Keratinocyte (primary cell): ENCODE results near the gene BLCAP.

Experiments
- EZH2 ChIP-seq: IDR thresholded peaks from one replicate; pipeline ENCODE4 v1.6.1; 2012; ENCODE audit warnings: inconsistent platforms, mild to moderate bottlenecking, low read length, moderate library complexity
- TF ChIP-seq, protein P1 (sequence below), 3 experiments: IDR thresholded peaks in 1 of 3; conservative IDR thresholded peaks in 1 of 3; optimal IDR thresholded peaks in 1 of 3; 2 replicates in 2 of 3; 3 replicates in 1 of 3; pipeline versions ENCODE3 to v1.5.1; 2011; ENCODE audit warnings: low read length in 3 of 3, mild to moderate bottlenecking in 3 of 3, moderate library complexity in 2 of 3, control low read depth in 1 of 3, inconsistent platforms in 1 of 3; ENCODE audit not compliant: insufficient read depth in 2 of 3; ENCODE audit errors: extremely low read depth in 1 of 3

GRCh38 chr20:37530696-37531095 is 3.0 kb upstream of the BLCAP start:
- TF ChIP-seq, protein P1, sequence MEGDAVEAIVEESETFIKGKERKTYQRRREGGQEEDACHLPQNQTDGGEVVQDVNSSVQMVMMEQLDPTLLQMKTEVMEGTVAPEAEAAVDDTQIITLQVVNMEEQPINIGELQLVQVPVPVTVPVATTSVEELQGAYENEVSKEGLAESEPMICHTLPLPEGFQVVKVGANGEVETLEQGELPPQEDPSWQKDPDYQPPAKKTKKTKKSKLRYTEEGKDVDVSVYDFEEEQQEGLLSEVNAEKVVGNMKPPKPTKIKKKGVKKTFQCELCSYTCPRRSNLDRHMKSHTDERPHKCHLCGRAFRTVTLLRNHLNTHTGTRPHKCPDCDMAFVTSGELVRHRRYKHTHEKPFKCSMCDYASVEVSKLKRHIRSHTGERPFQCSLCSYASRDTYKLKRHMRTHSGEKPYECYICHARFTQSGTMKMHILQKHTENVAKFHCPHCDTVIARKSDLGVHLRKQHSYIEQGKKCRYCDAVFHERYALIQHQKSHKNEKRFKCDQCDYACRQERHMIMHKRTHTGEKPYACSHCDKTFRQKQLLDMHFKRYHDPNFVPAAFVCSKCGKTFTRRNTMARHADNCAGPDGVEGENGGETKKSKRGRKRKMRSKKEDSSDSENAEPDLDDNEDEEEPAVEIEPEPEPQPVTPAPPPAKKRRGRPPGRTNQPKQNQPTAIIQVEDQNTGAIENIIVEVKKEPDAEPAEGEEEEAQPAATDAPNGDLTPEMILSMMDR (optimal IDR thresholded peaks at IDR 0.05 in 1 of 3, IDR thresholded peaks at IDR 0.05 in 1 of 3, conservative IDR thresholded peaks at IDR 0.05 in 1 of 3; ENCODE audit: extremely low read depth in 1 of 3, insufficient read depth in 2 of 3, low read length in 3 of 3): no peak
- TF ChIP-seq EZH2: no peak
